WTC11 (cell line): Measurements from ENCODE around the gene PHRF1. TPM values are rescaled to one million over a fixed set of nuclear protein-coding genes. Genes with fewer than 3 reads are reported as not detected.

Experiments used
- ATAC-seq: fragments of 200-7000 bp; cut with Tn5 transposase; 2 replicates; pipeline ENCODE4 v1.10.0; 2021; ENCODE audit warnings: mild to moderate bottlenecking, moderate library complexity
- CTCF ChIA-PET: fragments of 300-600 bp; sonication (Branson Sonifier 250); formaldehyde crosslinking; loops from one replicate; lab custom pipeline; 2021; ENCODE audit warnings: antibody characterized with exemption; lab: Charles Lee
- POLR2A ChIA-PET: fragments of 350-600 bp; sonication (Branson Sonifier 250); formaldehyde crosslinking; loops from one replicate; lab custom pipeline; 2021; ENCODE audit warnings: antibody characterized with exemption; lab: Charles Lee
- DNase-seq: peaks from one replicate; pipeline ENCODE4 v3.0.0; 2021; ENCODE audit warnings: low spot score
- H3K27ac Mint-ChIP-seq: 2 replicates; pipeline ENCODE4 v1.8.0; 2021; ENCODE audit warnings: mixed read lengths
- H3K27me3 Mint-ChIP-seq: 2 replicates; pipeline ENCODE4 v1.8.0; 2021; ENCODE audit warnings: low read depth, mild to moderate bottlenecking, moderate library complexity, mixed read lengths
- H3K36me3 Mint-ChIP-seq: 2 replicates; pipeline ENCODE4 v1.8.0; 2021; ENCODE audit warnings: mixed read lengths
- H3K4me1 Mint-ChIP-seq: 2 replicates; pipeline ENCODE4 v1.8.0; 2022; ENCODE audit warnings: mixed read lengths
- H3K4me3 Mint-ChIP-seq: 2 replicates; pipeline ENCODE4 v1.8.0; 2021; ENCODE audit warnings: mild to moderate bottlenecking, moderate library complexity, mixed read lengths
- H3K9me3 Mint-ChIP-seq: 2 replicates; pipeline ENCODE4 v1.8.0; 2021; ENCODE audit warnings: mixed read lengths
- AFF4 ChIP-seq: sonication (generic); formaldehyde crosslinking; IDR thresholded peaks from 2 replicates; pipeline ENCODE4 v1.8.1; 2023; ENCODE audit warnings: mild to moderate bottlenecking, missing genetic modification reagents, borderline replicate concordance
- ATF3 ChIP-seq: sonication (generic); formaldehyde crosslinking; conservative IDR thresholded peaks from 2 replicates; pipeline ENCODE4 v1.8.1; 2022; ENCODE audit warnings: mild to moderate bottlenecking, missing genetic modification reagents
- CBFB ChIP-seq: sonication (generic); formaldehyde crosslinking; IDR thresholded peaks from 2 replicates; pipeline ENCODE4 v1.8.1; 2022; ENCODE audit warnings: mild to moderate bottlenecking, low read depth, missing genetic modification reagents
- CDX4 ChIP-seq: fragments of 250-450 bp; sonication (Bioruptor Pico); IDR thresholded peaks from 2 replicates; pipeline ENCODE4 v1.9.0; 2021; ENCODE audit warnings: moderate library complexity, mild to moderate bottlenecking, inconsistent platforms, borderline replicate concordance
- E2F1 ChIP-seq: sonication (generic); formaldehyde crosslinking; IDR thresholded peaks from 2 replicates; pipeline ENCODE4 v1.8.0; 2022; ENCODE audit warnings: mild to moderate bottlenecking, missing genetic modification reagents
- E2F4 ChIP-seq: sonication (generic); formaldehyde crosslinking; IDR thresholded peaks from 2 replicates; pipeline ENCODE4 v1.8.1; 2022; ENCODE audit warnings: low read depth, mild to moderate bottlenecking, moderate library complexity, missing genetic modification reagents, borderline replicate concordance
- EMX1 ChIP-seq: fragments of 250-450 bp; sonication (Bioruptor Pico); IDR thresholded peaks from 2 replicates; pipeline ENCODE4 v1.8.0; 2021; ENCODE audit warnings: mild to moderate bottlenecking
- ETV6 ChIP-seq: sonication (generic); formaldehyde crosslinking; IDR thresholded peaks from 2 replicates; pipeline ENCODE4 v1.8.1; 2022; ENCODE audit warnings: mild to moderate bottlenecking, missing genetic modification reagents
- FOXK1 ChIP-seq: sonication (generic); formaldehyde crosslinking; IDR thresholded peaks from 2 replicates; pipeline ENCODE4 v1.8.0; 2022; ENCODE audit warnings: mild to moderate bottlenecking, moderate library complexity, missing genetic modification reagents
- GABPB1 ChIP-seq: sonication (generic); formaldehyde crosslinking; IDR thresholded peaks from 2 replicates; pipeline ENCODE4 v1.8.1; 2023; ENCODE audit warnings: mild to moderate bottlenecking, missing genetic modification reagents
- HMGA2 ChIP-seq: fragments of 250-450 bp; sonication (Bioruptor Pico); IDR thresholded peaks from 2 replicates; pipeline ENCODE4 v1.4.0; 2021; ENCODE audit warnings: mild to moderate bottlenecking, moderate library complexity
- HMGXB4 ChIP-seq: sonication (generic); formaldehyde crosslinking; IDR thresholded peaks from 2 replicates; pipeline ENCODE4 v1.8.1; 2023; ENCODE audit warnings: mild to moderate bottlenecking, moderate library complexity, missing genetic modification reagents
- JUN ChIP-seq: sonication (generic); formaldehyde crosslinking; IDR thresholded peaks from 2 replicates; pipeline ENCODE4 v1.8.0; 2023; ENCODE audit warnings: mild to moderate bottlenecking, missing genetic modification reagents
- NFATC4 ChIP-seq: fragments of 250-450 bp; sonication (Bioruptor Pico); IDR thresholded peaks from 2 replicates; pipeline ENCODE4 v1.9.0; 2021; ENCODE audit warnings: mild to moderate bottlenecking
- NFYB ChIP-seq: sonication (generic); formaldehyde crosslinking; conservative IDR thresholded peaks from 2 replicates; pipeline ENCODE4 v1.8.0; 2022; ENCODE audit warnings: low read depth, missing genetic modification reagents
- NR1H2 ChIP-seq: sonication (generic); formaldehyde crosslinking; IDR thresholded peaks from 2 replicates; pipeline ENCODE4 v1.9.0; 2021; ENCODE audit warnings: mild to moderate bottlenecking, moderate library complexity, missing genetic modification reagents
- NR3C1 ChIP-seq: sonication (generic); formaldehyde crosslinking; conservative IDR thresholded peaks from 2 replicates; pipeline ENCODE4 v1.8.1; 2023; ENCODE audit warnings: low read depth, mild to moderate bottlenecking, missing genetic modification reagents
- SOX15 ChIP-seq: fragments of 250-450 bp; sonication (Bioruptor Pico); IDR thresholded peaks from 2 replicates; pipeline ENCODE4 v1.9.0; 2021; ENCODE audit warnings: mild to moderate bottlenecking
- TEAD4 ChIP-seq: sonication (generic); formaldehyde crosslinking; IDR thresholded peaks from 2 replicates; pipeline ENCODE4 v1.8.0; 2022; ENCODE audit warnings: mild to moderate bottlenecking, missing genetic modification reagents
- ZNF232 ChIP-seq: sonication (generic); formaldehyde crosslinking; IDR thresholded peaks from 2 replicates; pipeline ENCODE4 v1.8.0; 2022; ENCODE audit warnings: mild to moderate bottlenecking, missing genetic modification reagents
- ZNF512 ChIP-seq: sonication (generic); formaldehyde crosslinking; IDR thresholded peaks from 2 replicates; pipeline ENCODE4 v1.8.1; 2022; ENCODE audit warnings: missing genetic modification reagents, borderline replicate concordance
- ZNF671 ChIP-seq: fragments of 250-450 bp; sonication (Bioruptor Pico); IDR thresholded peaks from 2 replicates; pipeline ENCODE4 v1.8.0; 2021; ENCODE audit warnings: mild to moderate bottlenecking
- ZSCAN18 ChIP-seq: fragments of 250-450 bp; sonication (Bioruptor Pico); IDR thresholded peaks from 2 replicates; pipeline ENCODE4 v2.1.2; 2022; ENCODE audit warnings: mild to moderate bottlenecking, moderate library complexity
- total RNA-seq: library from RNA; stranded (reverse); gene quantifications from 3 replicates; pipeline ENCODE4 v1.2.3, GENCODE V29; 2021

PHRF1 gene
- total RNA-seq, 1 experiment from 2014 or later: 46.9 TPM

GRCh38 chr11:574632-575312 is 1.5 kb upstream of the PHRF1 start (continued):
- no peak for TF ChIP-seq AFF4 (CRISPR knock-in tag)
- TF ChIP-seq ZNF232 (CRISPR knock-in tag): no peak
- no peak for TF ChIP-seq HMGA2 (CRISPR knock-in tag)
- no peak for TF ChIP-seq ZSCAN18 (CRISPR knock-in tag)
- TF ChIP-seq NFATC4: no peak
- TF ChIP-seq NR1H2 (CRISPR knock-in tag): no peak

- CTCF ChIA-PET: interaction anchor here (0.6 to 2.0 kb wide), 16 partner anchors 10 to 368 kb away, joined by 3 to 29 read pairs (median 3); partner anchors contain the start of genes BET1L, CEND1, IRF7 and PNPLA2
- POLR2A ChIA-PET: interaction anchor here (0.7 to 1.5 kb wide), 8 partner anchors 10 to 119 kb away, joined by 3 to 5 read pairs (median 3); partner anchors contain the start of gene DEAF1
- TF ChIP-seq EMX1 (CRISPR knock-in tag): no peak
- TF ChIP-seq FOXK1: 0 out of 2 replicates have a peak, but pooled peaks have one; percentile 21
- TF ChIP-seq HMGXB4 (CRISPR knock-in tag): 0 out of 2 replicates have a peak, but pooled peaks have one; percentile 35
- peak; percentile 47; the same call in 1 of the 2 replicates for TF ChIP-seq E2F1 (CRISPR knock-in tag)
- TF ChIP-seq CDX4 (CRISPR knock-in tag): no peak
- TF ChIP-seq GABPB1 (CRISPR knock-in tag): 0 out of 2 replicates have a peak, but pooled peaks have one; percentile 26
- TF ChIP-seq ZNF671 (CRISPR knock-in tag): no peak
- TF ChIP-seq NFYB: no peak
- TF ChIP-seq ZNF512 (CRISPR knock-in tag): no peak
- TF ChIP-seq ETV6 (CRISPR knock-in tag): peak; percentile 41; the same call in 1 of the 2 replicates
- TF ChIP-seq CBFB (CRISPR knock-in tag): no peak
- TF ChIP-seq HMGA2 (CRISPR knock-in tag): no peak
- TF ChIP-seq SOX15 (CRISPR knock-in tag): no peak
- no peak for TF ChIP-seq JUN (CRISPR knock-in tag)
- no peak for TF ChIP-seq ATF3 (CRISPR knock-in tag)
- no peak for TF ChIP-seq NR3C1 (CRISPR knock-in tag)
- TF ChIP-seq TEAD4 (CRISPR knock-in tag): no peak
- no peak for TF ChIP-seq E2F4
Observed at GRCh38 chr11:575313-575995, 816 bp upstream of the PHRF1 start.

More at GRCh38 chr11:575313-575995, 816 bp upstream of the PHRF1 start:
- Mint-ChIP-seq H3K36me3 (0 out of 2 replicates have a peak, but pooled peaks cover 5% of the 10 kb centered on the region), H3K27ac (no peak overlapping the region), H3K9me3 (no peaks in the 10 kb centered on the region), H3K27me3 (peaks cover 22% of the 10 kb centered on the region), H3K4me1 (peaks cover 38% of the 10 kb centered on the region), H3K4me3 (peak overlapping the region; percentile 88)
- ATAC-seq (peak; percentile 40), DNase-seq (peak; percentile 74)
